Stimulated activated CD4-positive, alpha-beta T cell treated with anti-CD3 and anti-CD28 coated beads, Interleukin-2, amount 100 ng/mL, for 48 hours (primary cell): ENCODE results near the gene KCNH6.
A peak's percentile ranks its signal among the peaks of the same experiment; 100 is the strongest.

Experiments
- DNase-seq, 2 donors: peaks; one replicate each; pipeline ENCODE4 v3.0.0-alpha.2; 2020

KCNH6 gene, protein sequence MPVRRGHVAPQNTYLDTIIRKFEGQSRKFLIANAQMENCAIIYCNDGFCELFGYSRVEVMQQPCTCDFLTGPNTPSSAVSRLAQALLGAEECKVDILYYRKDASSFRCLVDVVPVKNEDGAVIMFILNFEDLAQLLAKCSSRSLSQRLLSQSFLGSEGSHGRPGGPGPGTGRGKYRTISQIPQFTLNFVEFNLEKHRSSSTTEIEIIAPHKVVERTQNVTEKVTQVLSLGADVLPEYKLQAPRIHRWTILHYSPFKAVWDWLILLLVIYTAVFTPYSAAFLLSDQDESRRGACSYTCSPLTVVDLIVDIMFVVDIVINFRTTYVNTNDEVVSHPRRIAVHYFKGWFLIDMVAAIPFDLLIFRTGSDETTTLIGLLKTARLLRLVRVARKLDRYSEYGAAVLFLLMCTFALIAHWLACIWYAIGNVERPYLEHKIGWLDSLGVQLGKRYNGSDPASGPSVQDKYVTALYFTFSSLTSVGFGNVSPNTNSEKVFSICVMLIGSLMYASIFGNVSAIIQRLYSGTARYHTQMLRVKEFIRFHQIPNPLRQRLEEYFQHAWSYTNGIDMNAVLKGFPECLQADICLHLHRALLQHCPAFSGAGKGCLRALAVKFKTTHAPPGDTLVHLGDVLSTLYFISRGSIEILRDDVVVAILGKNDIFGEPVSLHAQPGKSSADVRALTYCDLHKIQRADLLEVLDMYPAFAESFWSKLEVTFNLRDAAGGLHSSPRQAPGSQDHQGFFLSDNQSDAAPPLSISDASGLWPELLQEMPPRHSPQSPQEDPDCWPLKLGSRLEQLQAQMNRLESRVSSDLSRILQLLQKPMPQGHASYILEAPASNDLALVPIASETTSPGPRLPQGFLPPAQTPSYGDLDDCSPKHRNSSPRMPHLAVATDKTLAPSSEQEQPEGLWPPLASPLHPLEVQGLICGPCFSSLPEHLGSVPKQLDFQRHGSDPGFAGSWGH

DNA sequence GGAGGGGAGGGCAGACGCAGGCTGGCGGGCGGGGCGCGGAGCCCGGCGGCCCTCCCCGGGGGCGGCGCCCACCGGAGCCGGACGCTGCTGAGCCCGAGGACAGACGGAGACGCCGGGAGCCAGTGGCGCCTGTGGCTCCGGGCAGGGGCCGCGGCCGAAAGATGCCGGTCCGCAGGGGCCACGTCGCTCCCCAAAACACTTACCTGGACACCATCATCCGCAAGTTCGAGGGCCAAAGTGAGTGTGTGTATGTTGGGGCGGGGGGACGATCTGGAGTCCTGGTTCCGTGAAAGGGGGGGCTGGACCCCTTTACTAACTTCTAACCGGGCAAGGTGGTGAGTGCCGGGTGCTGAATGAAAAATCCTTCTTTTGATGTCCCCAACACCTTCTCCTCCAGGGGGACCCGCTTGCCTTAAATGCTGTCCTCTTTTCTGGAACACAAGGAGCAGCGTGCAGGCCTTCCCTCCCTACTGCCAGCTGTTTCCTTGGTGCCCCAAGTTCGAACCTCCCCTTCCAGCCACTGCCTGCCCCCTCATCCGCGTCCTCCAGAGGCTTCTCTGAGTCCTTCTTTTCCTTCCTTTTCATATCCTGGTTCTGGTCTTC lies at the start of gene KCNH6:
Gene KCNH6 (plus strand): TSS at position 106 of the 603 bp plus-strand sequence. CDS start 56 bp downstream, at position 162.
- DNase-seq = no peak

DNA sequence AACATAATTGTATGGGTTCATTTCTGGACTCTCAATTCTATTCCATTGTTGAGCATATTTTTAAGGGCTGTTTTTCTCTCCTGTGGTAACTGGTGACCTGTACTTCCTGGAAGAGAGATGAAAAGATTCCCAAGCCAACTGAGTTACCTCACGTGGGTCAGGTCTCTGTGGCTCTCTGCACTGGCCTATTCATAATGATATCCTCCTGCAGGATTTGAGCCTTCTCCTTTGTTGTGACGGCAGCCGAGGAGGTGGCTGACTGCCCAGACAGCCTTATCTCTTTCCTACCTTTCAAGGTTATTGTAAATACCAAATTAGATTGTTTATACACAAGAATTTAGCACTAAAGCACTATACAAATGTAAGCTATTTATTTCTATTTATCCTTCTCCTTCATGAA lies 49.0 kb upstream of the KCNH6 start:
- no peak for DNase-seq

DNA sequence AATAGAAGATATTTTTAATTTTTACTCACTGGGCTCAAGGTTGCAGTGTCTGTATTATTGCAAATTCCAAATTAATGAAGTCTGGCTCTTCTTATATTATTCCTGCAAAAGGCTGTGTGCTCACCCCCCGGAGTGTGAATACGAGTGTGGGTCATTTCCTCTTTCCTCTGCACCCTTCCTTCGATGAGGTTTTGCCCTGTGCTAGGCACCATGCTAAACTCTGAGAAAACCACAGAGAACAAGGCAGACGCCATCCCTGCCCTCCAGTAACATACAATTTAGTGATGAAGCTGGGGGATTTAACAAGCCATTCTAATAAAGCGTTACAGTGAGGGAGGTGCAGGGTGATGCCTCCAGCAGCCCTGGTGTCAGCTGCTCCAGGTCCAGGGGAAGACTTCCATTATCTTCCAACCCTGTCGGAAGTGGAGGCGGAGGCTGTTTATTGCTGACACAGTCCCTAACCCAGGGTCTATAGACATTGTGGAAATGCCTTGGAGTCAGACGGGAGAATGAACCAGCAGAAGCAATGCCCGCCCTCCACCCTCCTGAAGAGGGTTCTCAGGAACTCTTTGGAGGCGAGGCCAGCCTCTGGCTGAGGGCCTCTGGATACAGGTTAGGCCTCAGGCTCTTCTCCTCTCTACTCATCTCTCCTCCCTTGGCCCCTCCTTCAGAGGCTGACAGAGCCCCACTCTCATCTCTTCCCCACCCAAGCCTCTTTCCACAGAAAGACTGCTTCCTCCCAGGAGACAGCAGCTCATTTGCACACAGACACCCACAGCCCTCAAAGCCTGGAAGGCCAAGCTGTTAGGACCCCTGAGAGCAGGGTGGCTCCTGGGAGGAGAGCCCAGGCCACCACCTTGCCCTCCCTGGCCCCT lies 48.3 kb upstream of the KCNH6 start:
- DNase-seq = no peak

DNA sequence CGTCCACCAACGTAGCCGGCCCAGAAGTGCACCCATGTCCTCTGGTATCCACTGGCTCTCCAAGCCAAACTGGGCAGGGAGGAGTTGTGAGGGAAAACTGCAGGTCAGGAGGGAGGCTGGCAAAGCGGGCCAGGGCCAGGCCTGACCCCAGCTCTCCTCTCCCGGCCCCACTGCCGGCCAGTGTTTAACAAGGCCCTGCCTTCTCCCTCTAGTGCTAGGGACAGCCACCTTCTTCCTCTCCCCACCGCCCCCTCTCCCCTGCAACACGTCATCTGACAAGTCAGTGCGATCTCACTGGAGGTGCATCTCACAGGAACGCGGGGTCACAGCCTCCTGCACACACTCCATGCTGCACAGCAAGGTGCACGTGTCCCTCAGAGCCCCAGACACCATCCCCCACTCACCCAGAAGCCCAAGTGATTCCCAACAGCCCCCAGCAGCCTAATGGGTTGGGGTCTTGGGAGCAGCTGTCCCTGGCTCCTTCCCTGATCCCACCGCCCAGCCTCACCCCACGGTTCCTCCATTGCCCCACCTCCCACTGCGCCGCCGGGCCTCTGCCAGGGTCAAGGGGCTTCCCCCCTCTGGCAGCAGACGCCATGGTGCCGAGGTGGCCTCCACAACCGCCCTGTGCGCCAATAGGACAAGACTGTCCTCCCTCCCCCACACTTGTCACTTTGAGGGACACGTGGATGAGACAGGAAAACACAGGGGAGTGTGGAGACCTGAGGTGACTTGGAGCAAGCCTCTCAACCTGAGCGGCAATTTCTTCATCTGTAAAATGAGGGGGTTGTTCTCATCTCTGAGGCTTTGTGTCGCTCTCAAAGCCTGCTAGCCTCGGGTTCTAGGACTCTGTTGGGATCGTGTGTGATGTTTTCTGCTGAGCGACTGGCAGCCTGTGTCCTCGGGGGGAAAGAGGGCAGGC lies 47.4 kb upstream of the KCNH6 start:
- no peak for DNase-seq

DNA sequence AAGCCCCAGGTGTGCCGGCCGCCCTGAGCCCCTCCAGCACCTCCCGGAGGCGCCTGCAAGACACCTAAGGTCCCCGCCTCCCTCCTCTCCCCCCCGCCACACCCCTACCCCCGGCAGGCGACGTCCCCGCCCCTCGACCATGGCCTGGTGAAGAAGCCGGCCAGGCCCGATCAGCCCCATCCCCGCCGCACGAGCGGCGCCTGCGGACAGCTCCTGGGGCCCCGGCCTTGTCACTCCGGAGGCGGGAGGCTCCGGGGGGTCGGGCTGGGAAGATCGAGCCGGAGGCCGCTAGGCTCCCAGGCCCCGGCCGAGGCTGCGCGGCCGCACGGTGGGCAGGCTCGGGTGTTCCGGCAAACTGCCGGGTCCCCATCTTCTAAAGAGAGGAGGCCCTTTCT lies 46.7 kb upstream of the KCNH6 start:
- DNase-seq = no peak

DNA sequence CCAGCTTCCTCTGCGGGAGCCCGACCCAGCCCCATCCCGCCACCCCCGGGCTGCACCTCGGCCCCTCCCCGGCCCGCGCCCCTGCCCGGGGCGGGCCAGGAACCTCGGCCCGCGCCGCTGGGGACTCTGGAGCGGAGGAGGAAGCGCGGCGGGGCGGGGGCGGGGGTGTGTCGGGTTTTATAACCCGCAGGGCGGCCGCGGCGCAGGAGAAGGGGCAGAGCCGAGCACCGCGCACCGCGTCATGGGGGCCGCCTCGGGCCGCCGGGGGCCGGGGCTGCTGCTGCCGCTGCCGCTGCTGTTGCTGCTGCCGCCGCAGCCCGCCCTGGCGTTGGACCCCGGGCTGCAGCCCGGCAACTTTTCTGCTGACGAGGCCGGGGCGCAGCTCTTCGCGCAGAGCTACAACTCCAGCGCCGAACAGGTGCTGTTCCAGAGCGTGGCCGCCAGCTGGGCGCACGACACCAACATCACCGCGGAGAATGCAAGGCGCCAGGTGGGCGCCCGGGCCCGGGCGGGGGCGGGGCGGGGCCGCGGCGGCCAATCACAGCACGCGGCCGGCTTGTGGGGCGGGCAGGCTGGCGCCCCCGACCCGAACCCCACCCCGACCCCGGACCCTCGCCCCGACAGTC lies 46.2 kb upstream of the KCNH6 start, which contains the start of gene ACE:
Gene ACE (plus strand): TSS at position 208 of the 626 bp plus-strand sequence. CDS start 34 bp downstream, at position 242.
- DNase-seq = peak; percentile 15 to 19

DNA sequence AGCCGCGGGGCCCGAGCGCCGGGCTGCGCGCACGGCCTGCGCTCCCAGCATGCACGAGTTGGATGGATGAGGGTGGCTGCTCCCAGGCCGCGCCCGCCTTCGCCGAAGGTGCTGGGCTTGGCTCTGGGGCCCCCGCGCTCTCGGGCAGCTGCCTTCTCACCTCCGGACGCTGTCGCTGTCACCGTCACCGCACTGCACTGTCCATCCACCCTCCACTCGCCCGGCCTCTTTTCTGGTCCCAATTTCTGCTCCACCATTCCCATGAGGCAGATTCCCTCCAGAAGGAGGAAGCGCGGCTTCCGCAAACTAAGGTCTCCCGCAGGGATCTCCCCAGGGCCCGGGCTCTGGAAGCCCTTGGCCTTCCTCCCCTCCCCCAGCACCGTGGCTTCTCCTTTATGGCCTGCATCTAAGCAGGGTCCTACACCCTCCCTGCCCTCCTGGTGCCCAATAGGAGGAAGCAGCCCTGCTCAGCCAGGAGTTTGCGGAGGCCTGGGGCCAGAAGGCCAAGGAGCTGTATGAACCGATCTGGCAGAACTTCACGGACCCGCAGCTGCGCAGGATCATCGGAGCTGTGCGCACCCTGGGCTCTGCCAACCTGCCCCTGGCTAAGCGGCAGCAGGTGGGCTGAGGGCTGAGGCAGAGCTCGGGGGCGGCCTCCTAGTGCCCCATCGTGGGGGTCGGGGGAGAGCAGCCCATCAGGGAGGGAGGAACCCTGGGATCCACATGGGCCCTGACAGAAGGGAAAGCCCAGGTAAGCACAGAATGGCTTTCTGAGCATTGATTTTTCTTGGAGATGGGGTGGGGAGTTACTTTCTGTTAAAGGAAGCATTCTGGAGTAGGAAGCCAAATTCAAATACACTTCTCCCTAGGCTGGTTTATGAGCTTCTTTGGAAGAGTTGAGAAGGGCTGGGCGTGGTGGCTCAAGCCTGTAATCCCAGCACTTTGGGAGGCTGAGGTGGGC lies 45.4 kb upstream of the KCNH6 start:
- DNase-seq = no peak

DNA sequence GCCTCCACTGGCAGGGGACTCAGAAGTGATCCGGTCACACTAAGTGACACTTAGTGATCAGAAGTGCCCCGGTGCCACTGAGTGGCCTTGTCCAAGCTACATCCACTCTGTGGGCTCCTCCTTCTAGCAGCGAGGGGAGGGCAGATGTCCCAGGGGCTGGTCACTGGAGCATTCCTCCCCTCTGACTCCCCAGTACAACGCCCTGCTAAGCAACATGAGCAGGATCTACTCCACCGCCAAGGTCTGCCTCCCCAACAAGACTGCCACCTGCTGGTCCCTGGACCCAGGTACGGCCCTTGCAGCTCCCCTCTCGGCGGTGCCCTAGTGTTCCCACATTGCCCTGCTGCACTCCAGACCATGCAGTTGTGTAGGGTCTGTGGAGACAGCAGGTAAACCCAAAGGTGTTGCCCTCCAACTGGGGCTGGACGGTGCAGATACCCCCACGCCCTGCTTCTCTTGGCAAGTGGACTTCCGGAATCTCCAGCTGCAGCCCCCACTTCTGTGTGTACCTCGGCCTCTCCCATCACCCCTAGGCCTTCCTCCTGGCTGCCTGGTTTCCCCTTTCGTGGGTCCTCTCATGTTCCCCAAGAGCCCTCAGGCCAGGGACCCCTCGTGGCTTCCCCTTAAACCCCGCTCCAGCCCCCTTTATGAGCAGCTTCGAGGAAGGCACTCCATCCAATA lies 44.2 kb upstream of the KCNH6 start:
- DNase-seq = peak; percentile 65 to 76

DNA sequence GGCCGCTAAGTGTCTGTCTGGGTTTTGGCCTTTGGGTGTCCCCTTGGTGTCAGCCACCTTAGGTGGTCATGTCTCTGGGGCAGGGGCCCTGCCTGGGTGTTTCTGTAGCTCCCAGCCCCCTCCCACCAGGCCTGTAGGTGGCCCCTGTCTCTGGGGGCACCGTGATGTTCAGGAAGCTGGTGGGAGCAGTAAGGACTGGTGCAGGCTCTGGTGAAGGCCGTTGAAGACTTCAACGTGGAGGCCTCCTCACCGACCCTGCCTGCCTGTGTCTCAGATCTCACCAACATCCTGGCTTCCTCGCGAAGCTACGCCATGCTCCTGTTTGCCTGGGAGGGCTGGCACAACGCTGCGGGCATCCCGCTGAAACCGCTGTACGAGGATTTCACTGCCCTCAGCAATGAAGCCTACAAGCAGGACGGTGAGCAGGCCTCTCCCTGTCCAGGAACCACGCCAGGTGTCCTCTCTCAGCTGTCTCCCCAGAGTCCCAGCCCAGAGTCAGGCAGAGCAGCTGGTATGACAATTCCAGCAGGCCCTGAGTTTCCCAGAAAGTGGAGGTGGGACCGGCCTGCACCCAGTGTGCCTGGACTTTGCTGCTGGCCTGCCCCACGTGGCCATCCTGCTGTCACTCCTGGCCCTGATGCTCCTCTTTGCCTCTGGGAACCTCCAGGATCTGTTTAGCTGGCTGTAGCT lies 43.5 kb upstream of the KCNH6 start:
- DNase-seq = no peak

DNA sequence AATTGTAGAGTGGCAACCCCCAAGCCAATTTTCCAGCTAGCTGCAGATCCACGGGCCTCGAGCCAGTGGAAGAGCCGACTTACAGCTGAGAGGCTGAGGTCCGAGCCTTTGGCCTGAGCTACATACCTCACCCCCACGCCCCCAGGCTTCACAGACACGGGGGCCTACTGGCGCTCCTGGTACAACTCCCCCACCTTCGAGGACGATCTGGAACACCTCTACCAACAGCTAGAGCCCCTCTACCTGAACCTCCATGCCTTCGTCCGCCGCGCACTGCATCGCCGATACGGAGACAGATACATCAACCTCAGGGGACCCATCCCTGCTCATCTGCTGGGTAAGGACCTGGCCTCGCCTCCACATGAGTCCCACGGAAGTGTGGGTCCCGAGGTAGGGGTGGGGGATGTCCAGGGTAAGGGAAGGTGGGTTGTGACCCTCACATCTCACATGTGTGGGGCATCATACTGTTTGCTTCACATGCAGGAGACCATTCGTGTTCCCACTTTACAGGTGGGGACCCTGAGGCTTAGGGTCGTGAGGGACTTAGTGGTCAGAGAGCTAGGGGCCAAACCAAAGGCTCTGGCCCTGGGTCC lies 42.9 kb upstream of the KCNH6 start:
- DNase-seq = no peak

DNA sequence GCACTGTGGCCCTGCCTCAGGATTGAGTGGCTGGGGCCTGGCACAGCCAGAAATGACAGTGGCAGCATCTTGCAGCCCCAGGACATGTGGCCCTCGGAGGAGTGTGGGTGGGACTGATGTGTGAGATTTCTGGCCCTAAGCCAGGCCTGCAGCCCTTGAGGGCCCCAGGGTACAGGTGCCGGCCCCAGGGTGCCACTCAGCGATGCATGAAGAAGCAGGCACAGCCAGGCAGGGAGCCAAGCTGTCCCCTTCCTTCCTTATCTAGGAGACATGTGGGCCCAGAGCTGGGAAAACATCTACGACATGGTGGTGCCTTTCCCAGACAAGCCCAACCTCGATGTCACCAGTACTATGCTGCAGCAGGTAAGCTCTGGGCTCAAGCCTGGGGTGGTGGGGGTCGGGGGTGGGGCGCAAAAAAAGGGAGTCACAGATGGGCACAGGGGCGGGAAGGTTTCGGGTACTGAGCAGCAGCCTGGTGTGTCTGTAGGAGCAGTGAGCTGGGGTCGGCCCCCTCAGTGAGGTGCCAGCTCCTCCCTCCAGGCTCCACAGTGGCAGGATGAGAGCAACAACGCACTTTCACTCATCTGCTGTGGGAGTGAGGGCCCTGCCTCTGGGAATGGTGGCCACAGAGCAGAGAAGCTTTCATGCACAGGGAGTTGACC lies 42.2 kb upstream of the KCNH6 start:
- no peak for DNase-seq

DNA sequence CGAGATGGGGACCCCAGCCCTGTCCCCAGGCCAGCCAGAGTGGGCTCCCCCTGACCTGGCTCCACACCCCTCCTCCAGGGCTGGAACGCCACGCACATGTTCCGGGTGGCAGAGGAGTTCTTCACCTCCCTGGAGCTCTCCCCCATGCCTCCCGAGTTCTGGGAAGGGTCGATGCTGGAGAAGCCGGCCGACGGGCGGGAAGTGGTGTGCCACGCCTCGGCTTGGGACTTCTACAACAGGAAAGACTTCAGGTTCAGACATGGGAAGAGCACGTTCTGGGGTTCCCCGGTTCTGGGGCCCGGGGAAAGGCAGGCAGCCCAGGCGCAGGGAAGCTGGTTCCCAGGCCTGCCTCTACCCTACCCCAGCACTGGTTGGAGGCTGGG lies 41.7 kb upstream of the KCNH6 start:
- no peak for DNase-seq

DNA sequence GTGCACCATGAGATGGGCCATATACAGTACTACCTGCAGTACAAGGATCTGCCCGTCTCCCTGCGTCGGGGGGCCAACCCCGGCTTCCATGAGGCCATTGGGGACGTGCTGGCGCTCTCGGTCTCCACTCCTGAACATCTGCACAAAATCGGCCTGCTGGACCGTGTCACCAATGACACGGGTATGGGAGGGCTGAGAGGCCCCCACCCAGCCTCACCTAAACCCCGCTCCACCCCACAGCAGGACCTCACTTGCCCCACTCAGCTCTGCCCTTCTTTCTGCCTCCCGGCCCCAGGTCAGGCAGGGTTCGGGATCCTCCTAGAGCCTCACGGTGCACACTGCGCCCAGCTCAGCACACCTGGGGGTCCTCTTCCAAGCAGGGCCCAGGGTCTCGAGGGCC lies 40.6 kb upstream of the KCNH6 start:
- no peak for DNase-seq

DNA sequence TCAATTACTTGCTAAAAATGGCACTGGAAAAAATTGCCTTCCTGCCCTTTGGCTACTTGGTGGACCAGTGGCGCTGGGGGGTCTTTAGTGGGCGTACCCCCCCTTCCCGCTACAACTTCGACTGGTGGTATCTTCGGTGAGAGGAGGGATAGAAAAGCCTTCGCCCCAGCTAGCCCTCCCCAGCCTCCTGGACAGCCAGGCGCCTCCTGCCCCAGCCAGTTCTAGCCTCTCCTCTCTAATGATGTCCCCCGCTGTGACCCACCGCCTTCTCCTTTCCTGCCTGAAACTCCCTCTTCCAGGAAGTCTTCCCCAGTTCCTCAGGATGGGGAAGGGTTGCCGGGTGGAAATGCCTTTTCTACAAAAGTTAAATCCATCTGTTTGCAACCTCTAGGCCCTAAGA lies 40.1 kb upstream of the KCNH6 start:
- no peak for DNase-seq

DNA sequence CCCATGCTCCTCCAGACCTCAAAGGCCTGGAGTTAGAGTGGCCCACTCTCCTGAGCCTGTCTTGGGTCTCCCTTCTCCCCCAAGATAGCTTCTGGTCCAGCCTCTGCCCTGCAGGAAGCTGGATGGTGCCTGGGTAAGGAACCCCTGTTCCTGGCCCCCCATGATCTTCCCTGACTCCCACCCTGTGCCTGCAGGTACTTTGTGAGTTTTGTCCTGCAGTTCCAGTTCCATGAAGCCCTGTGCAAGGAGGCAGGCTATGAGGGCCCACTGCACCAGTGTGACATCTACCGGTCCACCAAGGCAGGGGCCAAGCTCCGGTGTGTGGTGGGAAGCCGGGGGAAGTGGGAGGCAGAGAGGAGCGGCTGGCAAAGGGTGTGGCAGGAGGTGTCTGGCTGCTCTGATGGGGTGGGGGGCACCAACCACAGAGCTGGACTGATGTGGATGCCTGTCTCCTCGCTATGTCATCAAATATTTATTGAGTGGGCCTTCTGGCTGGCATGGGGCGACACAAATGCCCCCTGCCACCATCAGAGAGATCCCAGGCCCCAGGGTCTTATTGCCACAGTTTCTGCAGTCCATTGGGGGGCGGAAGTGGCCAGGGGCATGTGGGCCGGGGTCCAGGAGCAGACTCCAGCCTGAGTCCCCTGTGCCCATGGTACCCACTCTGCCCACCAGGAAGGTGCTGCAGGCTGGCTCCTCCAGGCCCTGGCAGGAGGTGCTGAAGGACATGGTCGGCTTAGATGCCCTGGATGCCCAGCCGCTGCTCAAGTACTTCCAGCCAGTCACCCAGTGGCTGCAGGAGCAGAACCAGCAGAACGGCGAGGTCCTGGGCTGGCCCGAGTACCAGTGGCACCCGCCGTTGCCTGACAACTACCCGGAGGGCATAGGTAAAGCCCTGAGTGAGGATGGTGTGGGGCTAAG lies 39.2 kb upstream of the KCNH6 start:
- DNase-seq = no peak
